B cell (primary cell): ENCODE results near the gene CD63. TPM values are rescaled to one million over a fixed set of nuclear protein-coding genes. Genes with fewer than 3 reads are reported as not detected.

Experiments
- ATAC-seq: fragments of 200-7000 bp; cut with Tn5 transposase; one replicate; pipeline ENCODE4 v1.10.0; 2021; ENCODE audit warnings: low read depth, mild to moderate bottlenecking, moderate number of reproducible peaks, moderate library complexity
- CTCF ChIA-PET: fragments of 350-600 bp; sonication (Branson Sonifier 250); formaldehyde crosslinking; loops from one replicate; lab custom pipeline; 2021; ENCODE audit warnings: antibody characterized with exemption, inconsistent platforms; lab: Charles Lee
- POLR2A ChIA-PET: fragments of 350-600 bp; sonication (Branson Sonifier 250); formaldehyde crosslinking; loops from one replicate; lab custom pipeline; 2021; ENCODE audit warnings: antibody characterized with exemption; lab: Charles Lee
- DNase-seq: peaks from one replicate; pipeline ENCODE4 v3.0.0; 2013
- H2AFZ ChIP-seq: 2 replicates; pipeline ENCODE4 v1.6.1; 2012; ENCODE audit warnings: mild to moderate bottlenecking, low read depth, low read length; ENCODE audit not compliant: insufficient read depth, poor library complexity, severe bottlenecking
- H3K27ac ChIP-seq, 2 donors: 1 replicate in 1 of 2; 2 replicates in 1 of 2; pipeline ENCODE4 v1.5.1; 2012 to 2013; ENCODE audit warnings: low read length in 2 of 2, mild to moderate bottlenecking in 2 of 2, moderate library complexity in 1 of 2
- H3K27me3 ChIP-seq, 4 experiments: fragments of 200-600 bp in 1 of 4; sonication (generic) in 1 of 4; replicated peaks in 1 of 4; 1 replicate in 2 of 4; 2 replicates in 2 of 4; pipeline versions ENCODE4 v1.6.1 to v1.7.0; 2013 to 2016; ENCODE audit warnings: low read length in 3 of 4, mild to moderate bottlenecking in 2 of 4, mixed read lengths in 1 of 4, moderate library complexity in 1 of 4; ENCODE audit not compliant: insufficient read depth in 4 of 4, control insufficient read depth in 3 of 4; ENCODE audit errors: control extremely low read depth in 1 of 4
- H3K36me3 ChIP-seq, 2 experiments: replicated peaks in 1 of 2; 1 replicate in 1 of 2; 2 replicates in 1 of 2; pipeline versions ENCODE4 v1.6.1 to v1.7.1; 2013; ENCODE audit warnings: low read length in 1 of 2; ENCODE audit not compliant: insufficient read depth in 2 of 2, control insufficient read depth in 1 of 2; ENCODE audit errors: control extremely low read depth in 1 of 2, extremely low read depth in 1 of 2
- H3K4me1 ChIP-seq, 2 donors: fragments of 200-600 bp in 1 of 2; sonication (generic) in 1 of 2; 1 replicate in 1 of 2; 2 replicates in 1 of 2; pipeline versions ENCODE4 v1.5.1 to v1.6.1; 2013 to 2017; ENCODE audit warnings: low read length in 2 of 2; ENCODE audit not compliant: control insufficient read depth in 2 of 2, insufficient read depth in 2 of 2
- H3K4me2 ChIP-seq: replicated peaks from 2 replicates; pipeline ENCODE3; 2012; ENCODE audit warnings: mild to moderate bottlenecking, low read depth, low read length; ENCODE audit not compliant: poor library complexity, severe bottlenecking
- H3K4me3 ChIP-seq, 5 experiments: fragments of 200-600 bp in 1 of 5; sonication (generic) in 1 of 5; 1 replicate in 3 of 5; 2 replicates in 2 of 5; pipeline versions ENCODE4 v1.5.1 to v1.7.0; 2011 to 2016; ENCODE audit warnings: low read length in 4 of 5, mild to moderate bottlenecking in 4 of 5, low read depth in 2 of 5, control low read depth in 1 of 5, moderate library complexity in 1 of 5; ENCODE audit not compliant: insufficient read depth in 1 of 5; ENCODE audit errors: control extremely low read depth in 1 of 5, extremely low read depth in 1 of 5
- H3K79me2 ChIP-seq: fragments of 200-600 bp; sonication (generic); one replicate; pipeline ENCODE4 v1.6.0; 2016; ENCODE audit warnings: low read length; ENCODE audit not compliant: control insufficient read depth, insufficient read depth
- H3K9ac ChIP-seq: fragments of 200-600 bp; sonication (generic); 2 replicates; pipeline ENCODE4 v1.6.1; 2017; ENCODE audit warnings: mild to moderate bottlenecking, low read length, moderate library complexity
- H3K9me3 ChIP-seq, 3 donors: one replicate each; pipeline versions ENCODE4 v1.6.1 to v1.7.1; 2013; ENCODE audit warnings: low read length in 2 of 3; ENCODE audit not compliant: control insufficient read depth in 2 of 3, insufficient read depth in 1 of 3; ENCODE audit errors: control extremely low read depth in 1 of 3
- H4K20me1 ChIP-seq: 2 replicates; pipeline ENCODE4 v1.6.0; 2012; ENCODE audit warnings: mild to moderate bottlenecking, low read length; ENCODE audit not compliant: insufficient read depth, control insufficient read depth, poor library complexity, severe bottlenecking
- H3K27ac Mint-ChIP-seq: one replicate; pipeline ENCODE4 v1.8.0; 2021; ENCODE audit warnings: mixed read lengths
- H3K27me3 Mint-ChIP-seq: one replicate; pipeline ENCODE4 v1.8.0; 2021; ENCODE audit warnings: mixed read lengths
- H3K4me1 Mint-ChIP-seq: one replicate; pipeline ENCODE4 v1.8.0; 2021; ENCODE audit warnings: mixed read lengths
- H3K4me3 Mint-ChIP-seq: one replicate; pipeline ENCODE4 v1.8.0; 2021; ENCODE audit warnings: mixed read lengths
- H3K9me3 Mint-ChIP-seq: one replicate; pipeline ENCODE4 v1.8.0; 2022; ENCODE audit warnings: mixed read lengths; ENCODE audit not compliant: insufficient read depth
- CTCF ChIP-seq: fragments of 200-600 bp; IDR thresholded peaks from one replicate; pipeline ENCODE4 v1.8.0; 2022; ENCODE audit warnings: antibody characterized with exemption, mild to moderate bottlenecking
- EZH2 ChIP-seq: IDR thresholded peaks from 2 replicates; pipeline ENCODE4 v1.6.1; 2012; ENCODE audit warnings: borderline replicate concordance, low read depth, mild to moderate bottlenecking, moderate library complexity, low read length; ENCODE audit not compliant: insufficient read depth, poor library complexity, severe bottlenecking
- WGBS: methylation state at CpG from one replicate; pipeline ENCODE4 v1.1.5; 2013; ENCODE audit warnings: missing lambda C conversion rate; ENCODE audit not compliant: insufficient coverage; 5-methylcytosine and 5-hydroxymethylcytosine counted together
- intact Hi-C: fragments of 100-400 bp; cut with micrococcal nuclease; formaldehyde crosslinking; loops from one replicate; pipeline ENCODE4 v1.10.0; 2022
- polyA plus RNA-seq: library from polyadenylated mRNA; depleted of rRNA; stranded (reverse); fragments of >200 nt; gene quantifications from 2 replicates; pipeline ENCODE4 v1.2.3, GENCODE V29; 2012
- total RNA-seq, 2 donors: library from RNA; stranded (reverse); fragments of 120-200 nt in 1 of 2; gene quantifications; 1 replicate in 1 of 2; 2 replicates in 1 of 2; pipeline versions ENCODE4 v1.2.3 to v1.2.4, GENCODE V29; 2013 to 2022

The CD63 gene
- total and polyA plus RNA-seq, 2 donors (not counting 1 experiment from before 2014, with no cell fraction given): 43.0 to 104 TPM

GRCh38 chr12:55702861-55703260, 25.9 kb downstream of the CD63 start:
- H3K27ac Mint-ChIP-seq: no peak overlapping the region
- no peak for TF ChIP-seq CTCF
- TF ChIP-seq EZH2: no peak
- DNase-seq (no peak), ATAC-seq (no peak)
- no peak overlapping the region for H2AFZ ChIP-seq
- H3K4me1 ChIP-seq: peaks cover 7 to 9% of the 10 kb centered on the region in 2 donors
- intact Hi-C loops: no loop called here
- H3K4me3 ChIP-seq: no peak overlapping the region
- H3K4me1 Mint-ChIP-seq: peaks cover 13% of the 10 kb centered on the region
- H3K79me2 ChIP-seq: no peaks in the 10 kb centered on the region
- 92% methylated on average over 6 of the region's 8 CpGs for WGBS
- no peaks in the 10 kb centered on the region for H4K20me1 ChIP-seq
- H3K36me3 ChIP-seq: no peaks in the 10 kb centered on the region
- H3K4me2 ChIP-seq: no peak overlapping the region
- peaks cover 3% of the 10 kb centered on the region for H3K27me3 Mint-ChIP-seq
- no peak overlapping the region for H3K9ac ChIP-seq
- no peaks in the 10 kb centered on the region for H3K9me3 ChIP-seq
- ChIA-PET POLR2A (no interaction called here), CTCF (no interaction called here)
- peaks cover 0 to 12% (median 3%) of the 10 kb centered on the region in 4 experiments for H3K27me3 ChIP-seq
- no peaks in the 10 kb centered on the region for H3K9me3 Mint-ChIP-seq
- H3K4me3 Mint-ChIP-seq: no peak overlapping the region
- no peak overlapping the region for H3K27ac ChIP-seq

- Histone ChIP-seq H3K27ac (no peak overlapping the region), H4K20me1 (no peaks in the 10 kb centered on the region), H3K9ac (no peak overlapping the region), H3K9me3 (no peaks in the 10 kb centered on the region), H3K79me2 (no peaks in the 10 kb centered on the region), H3K4me3 (no peak overlapping the region), H3K36me3 (no peaks in the 10 kb centered on the region), H3K4me2 (no peak overlapping the region), H3K27me3 (peaks cover 0 to 3% (median 0%) of the 10 kb centered on the region in 4 experiments), H2AFZ (no peak overlapping the region), H3K4me1 (no peaks in the 10 kb centered on the region)
- no peaks in the 10 kb centered on the region for H3K4me1 Mint-ChIP-seq
- ATAC-seq (no peak), DNase-seq (no peak)
- no peak for TF ChIP-seq EZH2
- no peak for TF ChIP-seq CTCF
- intact Hi-C loops: no loop called here
- H3K9me3 Mint-ChIP-seq: no peaks in the 10 kb centered on the region
- CTCF ChIA-PET: interaction anchor here (0.8 kb wide), 1 partner anchor 11 kb away, joined by 3 read pairs; no protein-coding TSS in a partner anchor
- 95% methylated on average over 18 of the region's 21 CpGs for WGBS
- H3K27me3 Mint-ChIP-seq: no peaks in the 10 kb centered on the region
- POLR2A ChIA-PET: no interaction called here
- H3K27ac Mint-ChIP-seq: no peak overlapping the region
- H3K4me3 Mint-ChIP-seq: no peak overlapping the region
Measured at GRCh38 chr12:55700255-55701018, 28.4 kb downstream of the CD63 start.
